Stimulated activated CD4-positive, alpha-beta T cell treated with anti-CD3 and anti-CD28 coated beads, Interleukin-2, amount 100 ng/mL, for 48 hours (primary cell): ENCODE measurements around the gene MND1.
"Not testable (repeated sequence)": the region's sequence is repeated elsewhere in the genome, so short reads cannot be mapped to it uniquely, and the experiment has no call there.

Experiments used
- DNase-seq, 2 donors: peaks; one replicate each; pipeline ENCODE4 v3.0.0-alpha.2; 2020

Gene MND1

GRCh38 chr4:153408932-153409331 is 64.4 kb downstream of the MND1 start:
- no peak for DNase-seq

GRCh38 chr4:153409412-153409811 is 64.9 kb downstream of the MND1 start:
- DNase-seq, result no peak

GRCh38 chr4:153409924-153410501 is 65.5 kb downstream of the MND1 start:
- no peak for DNase-seq

- DNase-seq, result no peak
Observed at GRCh38 chr4:153413842-153414241, 69.4 kb downstream of the MND1 start.

GRCh38 chr4:153416456-153416855 is 72.0 kb downstream of the MND1 start:
- DNase-seq, result not testable (repeated sequence)

GRCh38 chr4:153418121-153418520 is 73.6 kb downstream of the MND1 start:
- DNase-seq, result no peak

GRCh38 chr4:153418558-153418957 is 74.1 kb downstream of the MND1 start:
- no peak for DNase-seq

GRCh38 chr4:153419029-153419428 is 74.5 kb downstream of the MND1 start:
- no peak for DNase-seq

- DNase-seq, result no peak
Observed at GRCh38 chr4:153419673-153420278, 75.3 kb downstream of the MND1 start.

GRCh38 chr4:153420361-153420760 is 75.9 kb downstream of the MND1 start:
- no peak for DNase-seq

GRCh38 chr4:153421941-153422340 is 77.5 kb downstream of the MND1 start:
- no peak for DNase-seq

- no peak for DNase-seq
Observed at GRCh38 chr4:153426207-153426885, 81.9 kb downstream of the MND1 start.

- DNase-seq, result no peak
Observed at GRCh38 chr4:153427363-153428071, 83.0 kb downstream of the MND1 start.

GRCh38 chr4:153428941-153429475 is 84.5 kb downstream of the MND1 start:
- DNase-seq, result no peak

- peak; percentile 64 to 65 for DNase-seq
Observed at GRCh38 chr4:153432965-153433753, 88.7 kb downstream of the MND1 start.

GRCh38 chr4:153433754-153434105 is 89.2 kb downstream of the MND1 start:
- DNase-seq, result no peak

GRCh38 chr4:153434190-153434589 is 89.7 kb downstream of the MND1 start:
- no peak for DNase-seq

GRCh38 chr4:153438916-153439756 is 94.6 kb downstream of the MND1 start:
- no peak for DNase-seq

GRCh38 chr4:153439831-153440230 is 95.3 kb downstream of the MND1 start:
- no peak for DNase-seq

GRCh38 chr4:153440475-153440874 is 96.0 kb downstream of the MND1 start:
- no peak for DNase-seq

- no peak for DNase-seq
Observed at GRCh38 chr4:153447175-153447905, 102.9 kb downstream of the MND1 start.
